ENCODE measurements around the gene KRT71.
A peak's percentile ranks its signal among the peaks of the same experiment; 100 is the strongest.

GRCh38 chr12:52534482-52534881 is 18.5 kb downstream of the KRT71 start:
- TF ChIP-seq CTCF (IDR thresholded peaks at IDR 0.05; ENCODE audit: low read depth, low read length): 0 out of 2 replicates have a peak, but pooled peaks have one; percentile 7
- TF ChIP-seq EZH2phosphoT487 (IDR thresholded peaks at IDR 0.05; ENCODE audit: low read depth): no peak

Data from OCI-LY3 (cell line).